Activated CD8-positive, alpha-beta memory T cell treated with anti-CD3 and anti-CD28 coated beads, Interleukin-2, amount 50 U/mL, for 4 hours (primary cell): ENCODE measurements around the gene PAAF1.
"Not testable (repeated sequence)": the region's sequence is repeated elsewhere in the genome, so short reads cannot be mapped to it uniquely, and the experiment has no call there.

Experiments used
- DNase-seq: peaks from one replicate; pipeline ENCODE4 v3.0.0-alpha.2; 2020

PAAF1 gene

GRCh38 chr11:73883856-73884255, 7.1 kb downstream of the PAAF1 start:
- DNase-seq, result no peak

- DNase-seq, result no peak
These were observed 11.4 kb downstream of the PAAF1 start for GRCh38 chr11:73888244-73888643.

DNA sequence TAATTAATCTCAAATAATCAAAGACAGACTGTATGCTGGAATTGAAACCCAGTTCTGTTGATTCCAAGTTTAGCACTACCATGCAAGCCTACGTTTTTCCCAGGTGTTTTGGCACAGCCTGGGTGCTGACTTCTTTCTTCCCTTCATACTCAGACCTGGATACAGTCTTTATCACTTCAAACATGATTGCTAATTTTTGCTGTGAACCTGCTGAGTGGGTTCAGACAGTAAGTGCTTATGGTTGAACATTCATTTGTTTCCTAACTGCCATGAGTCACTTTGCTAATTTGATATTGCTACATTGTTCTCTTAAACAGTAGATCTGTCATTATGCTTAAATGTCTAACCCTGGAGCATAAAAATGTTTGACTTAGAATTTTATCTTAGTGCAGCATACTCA, 12.2 kb downstream of the PAAF1 start:
- DNase-seq, result no peak

DNA sequence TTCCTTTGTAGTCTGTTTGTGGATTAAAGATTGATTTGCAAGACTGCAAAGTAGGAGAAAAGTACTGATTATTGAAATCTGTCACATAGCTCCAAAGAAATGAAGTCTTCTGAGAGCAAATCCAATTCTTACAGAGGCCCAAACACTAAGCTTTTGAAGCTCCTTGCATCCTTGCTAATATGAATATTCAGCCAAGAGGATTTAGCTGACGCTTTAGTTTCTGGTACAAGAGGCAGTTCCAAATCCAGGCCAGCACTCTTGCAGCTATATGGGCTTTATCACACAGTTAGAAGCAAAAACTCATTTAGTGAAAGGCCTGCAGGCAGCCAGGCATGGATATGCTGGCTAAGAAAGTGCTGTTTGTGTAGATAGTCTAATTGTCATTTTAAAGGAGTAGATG, 12.7 kb downstream of the PAAF1 start:
- no peak for DNase-seq

GRCh38 chr11:73893041-73893440, 16.2 kb downstream of the PAAF1 start:
- no peak for DNase-seq

GRCh38 chr11:73894725-73895335, 18.0 kb downstream of the PAAF1 start:
- DNase-seq, result no peak

DNA sequence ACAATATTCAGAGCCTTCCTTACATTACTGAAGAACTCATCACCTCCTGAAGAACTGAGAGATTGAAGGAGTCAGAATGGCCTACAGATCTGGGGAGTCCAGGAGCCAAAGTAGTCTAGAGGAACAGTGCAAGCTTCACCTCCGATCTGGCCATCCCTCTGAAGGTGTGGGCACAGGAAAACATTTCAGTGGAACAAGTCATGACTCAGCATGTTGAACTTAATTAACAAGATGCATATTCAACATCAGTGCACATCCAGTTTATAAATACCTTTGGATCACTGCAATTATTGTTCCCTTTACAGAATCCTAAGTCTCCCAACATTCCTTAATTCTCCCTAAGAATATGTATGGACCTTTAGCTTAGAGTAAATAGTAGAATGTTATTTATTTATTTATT, 25.5 kb downstream of the PAAF1 start:
- DNase-seq, result no peak

GRCh38 chr11:73907191-73907590, 30.4 kb downstream of the PAAF1 start:
- no peak for DNase-seq

DNA sequence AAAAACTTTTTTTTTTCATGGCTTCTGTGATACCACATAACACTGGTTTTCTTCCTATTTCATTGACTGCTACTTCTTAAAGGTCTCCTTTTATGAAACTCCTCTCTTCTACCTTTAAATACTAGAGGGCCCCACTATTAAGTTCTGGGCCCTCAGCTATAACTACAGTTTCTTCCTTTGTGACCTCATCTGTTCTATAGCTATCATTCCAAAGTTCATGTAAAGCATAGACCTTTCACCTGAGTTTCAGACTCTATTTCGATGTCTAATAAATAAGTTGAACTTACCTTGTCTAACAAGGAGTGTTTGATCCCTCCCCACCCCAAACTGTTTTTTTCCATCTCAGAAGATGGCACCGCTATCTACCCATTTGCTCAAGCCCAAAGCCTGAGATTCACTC, 35.2 kb downstream of the PAAF1 start:
- DNase-seq, result no peak

- no peak for DNase-seq
These were observed 36.7 kb downstream of the PAAF1 start for GRCh38 chr11:73913472-73913871.

GRCh38 chr11:73914284-73914683, 37.5 kb downstream of the PAAF1 start:
- no peak for DNase-seq

DNA sequence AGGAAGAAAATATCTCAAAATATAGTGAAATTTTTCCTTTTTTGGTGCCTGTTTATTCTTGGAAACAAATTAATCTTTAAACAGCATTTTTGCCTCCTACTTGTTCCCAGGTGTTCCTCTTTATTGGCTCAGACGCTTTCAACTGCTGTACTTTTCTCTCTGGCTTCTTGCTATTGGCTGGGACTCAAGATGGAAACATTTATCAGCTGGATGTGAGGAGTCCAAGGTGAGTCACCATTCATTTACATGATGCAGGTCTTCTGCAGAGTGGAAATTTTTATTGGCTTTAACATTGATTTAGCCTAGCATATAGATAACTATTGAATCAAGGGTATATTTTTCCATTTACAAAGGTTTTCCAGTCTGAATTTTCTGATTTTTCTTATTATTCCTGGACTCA, 39.6 kb downstream of the PAAF1 start:
- DNase-seq, result no peak

GRCh38 chr11:73921180-73921579, 44.4 kb downstream of the PAAF1 start:
- DNase-seq, result no peak

GRCh38 chr11:73929388-73929787, 52.6 kb downstream of the PAAF1 start:
- DNase-seq, result no peak

GRCh38 chr11:73931039-73931645, 54.3 kb downstream of the PAAF1 start:
- DNase-seq, result no peak

- DNase-seq, result no peak
These were observed 55.2 kb downstream of the PAAF1 start for GRCh38 chr11:73931951-73932350.

DNA sequence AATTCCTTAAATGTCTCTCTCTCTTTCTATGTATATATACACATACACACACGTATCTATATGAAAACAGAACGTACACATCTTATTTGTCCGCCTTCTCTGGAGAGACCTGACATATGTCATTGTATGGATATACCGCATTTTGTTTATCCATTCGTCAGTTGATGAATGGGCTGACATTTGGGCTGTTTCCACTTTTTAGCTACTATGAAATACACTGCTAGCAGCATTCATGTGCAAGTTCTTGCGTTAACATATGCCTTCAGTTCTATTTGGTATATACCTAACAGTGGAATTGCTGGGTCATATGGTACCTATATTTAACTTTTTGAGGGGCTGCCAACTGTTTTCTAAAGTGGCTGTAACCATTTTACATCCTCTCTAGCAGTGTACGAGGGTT, 56.0 kb downstream of the PAAF1 start:
- DNase-seq, result no peak

DNA sequence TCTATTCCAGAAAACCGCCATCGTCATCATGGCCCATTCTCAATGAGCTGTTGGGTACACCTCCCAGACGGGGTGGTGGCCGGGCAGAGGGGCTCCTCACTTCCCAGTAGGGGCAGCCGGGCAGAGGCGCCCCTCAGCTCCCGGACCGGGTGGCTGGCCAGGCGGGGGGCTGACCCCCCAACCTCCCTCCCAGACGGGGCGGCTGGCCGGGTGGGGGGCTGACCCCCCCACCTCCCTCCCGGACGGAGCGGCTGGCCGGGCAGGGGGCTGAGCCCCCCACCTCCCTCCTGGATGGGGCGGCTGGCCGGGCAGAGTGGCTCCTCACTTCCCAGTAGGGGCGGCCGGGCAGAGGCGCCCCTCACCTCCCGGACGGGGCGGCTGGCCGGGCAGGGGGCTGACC, 59.2 kb downstream of the PAAF1 start:
- not testable (repeated sequence) for DNase-seq

DNA sequence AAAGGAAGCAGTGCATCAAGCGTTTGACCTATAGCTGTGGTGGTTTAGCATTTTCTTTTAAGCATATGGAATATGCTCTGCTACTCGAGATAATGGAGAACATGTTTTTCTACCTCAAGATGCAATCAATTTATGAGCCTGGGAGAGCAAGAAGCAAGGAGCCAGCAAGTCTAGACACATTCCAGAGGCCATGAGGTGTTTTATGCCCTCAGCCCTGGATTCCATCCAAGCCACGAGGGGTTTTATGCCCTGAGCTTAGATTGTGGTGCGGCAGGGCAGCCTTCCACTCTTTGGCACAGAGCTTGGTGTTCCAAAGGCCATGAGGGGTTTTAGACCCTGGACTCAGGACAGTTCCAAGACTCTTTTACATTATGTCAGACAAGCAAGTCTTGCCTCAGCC, 62.3 kb downstream of the PAAF1 start:
- DNase-seq, result no peak

- DNase-seq, result no peak
These were observed 64.2 kb downstream of the PAAF1 start for GRCh38 chr11:73940801-73941570.

- DNase-seq, result no peak
These were observed 65.2 kb downstream of the PAAF1 start for GRCh38 chr11:73942010-73942409.

- DNase-seq, result no peak
These were observed 67.3 kb downstream of the PAAF1 start for GRCh38 chr11:73944085-73944484.

DNA sequence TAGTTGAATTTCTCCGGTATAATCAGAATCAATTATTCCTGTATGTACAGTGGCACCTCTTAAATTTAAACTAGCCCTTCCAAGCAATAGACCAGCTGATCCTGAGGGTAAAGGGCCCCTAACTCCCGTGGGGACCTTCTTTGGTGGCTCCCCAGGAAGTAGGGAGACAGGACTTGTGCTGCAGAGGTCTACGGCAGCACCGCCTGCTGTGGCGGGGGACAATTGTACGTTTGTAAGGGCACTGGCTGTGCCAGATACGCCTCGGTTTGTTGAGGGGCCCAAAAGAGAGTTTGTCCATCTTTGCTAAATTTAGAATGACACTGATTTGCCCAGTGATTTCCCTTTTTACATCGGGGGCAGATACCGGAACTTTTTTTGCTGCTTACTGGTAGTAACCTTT, 68.1 kb downstream of the PAAF1 start:
- no peak for DNase-seq

- no peak for DNase-seq
These were observed 68.6 kb downstream of the PAAF1 start for GRCh38 chr11:73945396-73945795.
